ENCODE data around the gene CD6.

The CD6 gene

GRCh38 chr11:61039916-61040315 is 68.4 kb downstream of the CD6 start:
- H3K27me3 ChIP-seq (ENCODE audit: insufficient read depth, poor library complexity, severe bottlenecking), result no peaks in the 10 kb centered on the region
- TF ChIP-seq REST (IDR thresholded peaks at IDR 0.05; ENCODE audit: insufficient replicate concordance, low read depth) (no peak), CTCF (IDR thresholded peaks at IDR 0.05; ENCODE audit: insufficient read depth, low read length) (no peak), SPI1 (IDR thresholded peaks at IDR 0.05; ENCODE audit: borderline replicate concordance, low read depth) (no peak)
- no peak for DNase-seq (ENCODE audit: low read depth in 1 of 2, low spot score in 1 of 2)
- no peak overlapping the region for H3K4me3 ChIP-seq (replicated peaks; ENCODE audit: insufficient read depth, low read length)
- no peak overlapping the region for H3K27ac ChIP-seq (replicated peaks)

- H3K27ac ChIP-seq (replicated peaks), result no peak overlapping the region
- no peak overlapping the region for H3K4me3 ChIP-seq (replicated peaks; ENCODE audit: insufficient read depth, low read length)
- TF ChIP-seq CTCF (IDR thresholded peaks at IDR 0.05; ENCODE audit: insufficient read depth, low read length) (no peak), REST (IDR thresholded peaks at IDR 0.05; ENCODE audit: insufficient replicate concordance, low read depth) (no peak), POLR2AphosphoS5 (IDR thresholded peaks at IDR 0.05; ENCODE audit: low read depth) (no peak), SPI1 (IDR thresholded peaks at IDR 0.05; ENCODE audit: borderline replicate concordance, low read depth) (no peak), GABPA (IDR thresholded peaks at IDR 0.05; ENCODE audit: low read depth) (no peak)
- no peaks in the 10 kb centered on the region for H3K27me3 ChIP-seq (ENCODE audit: insufficient read depth, poor library complexity, severe bottlenecking)
- DNase-seq (ENCODE audit: low read depth in 1 of 2, low spot score in 1 of 2), result no peak
These were observed 70.5 kb downstream of the CD6 start for GRCh38 chr11:61041755-61042518.

GRCh38 chr11:61042537-61042936 is 71.1 kb downstream of the CD6 start:
- no peaks in the 10 kb centered on the region for H3K27me3 ChIP-seq (ENCODE audit: insufficient read depth, poor library complexity, severe bottlenecking)
- TF ChIP-seq GABPA (IDR thresholded peaks at IDR 0.05; ENCODE audit: low read depth), result no peak
- TF ChIP-seq CTCF (IDR thresholded peaks at IDR 0.05; ENCODE audit: insufficient read depth, low read length), result no peak
- TF ChIP-seq POLR2AphosphoS5 (IDR thresholded peaks at IDR 0.05; ENCODE audit: low read depth), result no peak
- no peak for TF ChIP-seq SPI1 (IDR thresholded peaks at IDR 0.05; ENCODE audit: borderline replicate concordance, low read depth)
- no peak for TF ChIP-seq REST (IDR thresholded peaks at IDR 0.05; ENCODE audit: insufficient replicate concordance, low read depth)
- H3K27ac ChIP-seq (replicated peaks), result no peak overlapping the region
- H3K4me3 ChIP-seq (replicated peaks; ENCODE audit: insufficient read depth, low read length), result no peak overlapping the region
- DNase-seq (ENCODE audit: low read depth in 1 of 2, low spot score in 1 of 2), result no peak

All from HL-60 (cell line).